ENCODE results near the gene CCHCR1.
A peak's percentile ranks its signal among the peaks of the same experiment; 100 is the strongest.

The CCHCR1 gene

DNA sequence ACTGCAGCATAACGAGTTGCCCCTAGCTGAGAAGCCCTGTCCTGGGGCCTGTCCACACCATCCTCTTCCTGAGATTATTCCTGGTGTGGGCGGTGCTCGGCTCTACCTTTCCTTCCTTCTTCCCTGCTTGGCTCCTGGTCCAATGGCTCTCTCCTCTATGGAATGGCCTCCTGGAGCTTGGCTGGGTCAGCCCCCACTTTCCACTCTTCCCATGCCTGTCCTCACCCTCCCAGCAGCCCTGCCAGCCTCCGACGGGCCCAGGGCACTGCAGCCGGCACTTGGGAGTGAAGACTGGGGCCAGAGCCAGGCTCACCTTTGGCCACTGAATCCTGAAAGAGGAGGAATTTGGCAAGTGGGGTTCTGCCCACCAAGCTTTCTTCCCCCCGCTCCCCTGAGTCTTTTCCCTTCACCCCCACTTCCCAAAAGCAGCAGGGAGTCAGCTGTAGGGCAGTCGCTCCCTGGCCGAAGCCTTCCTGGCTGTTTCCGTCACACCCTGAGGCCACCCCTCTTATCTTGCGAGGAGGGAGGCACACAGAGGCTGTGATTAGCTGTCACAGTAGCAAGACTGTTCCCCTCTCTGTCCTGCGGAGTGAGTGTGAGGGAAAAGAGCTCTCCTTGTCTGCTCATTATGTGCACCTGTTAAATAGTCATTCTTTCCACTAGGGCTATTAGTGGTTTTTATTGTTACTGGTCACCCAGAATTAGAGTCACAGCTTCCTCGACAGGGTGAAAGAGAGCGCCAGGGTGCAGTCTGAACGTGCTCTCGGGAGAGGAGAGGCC lies 31.0 kb downstream of the CCHCR1 start:
- DNase-seq: no peak

DNA sequence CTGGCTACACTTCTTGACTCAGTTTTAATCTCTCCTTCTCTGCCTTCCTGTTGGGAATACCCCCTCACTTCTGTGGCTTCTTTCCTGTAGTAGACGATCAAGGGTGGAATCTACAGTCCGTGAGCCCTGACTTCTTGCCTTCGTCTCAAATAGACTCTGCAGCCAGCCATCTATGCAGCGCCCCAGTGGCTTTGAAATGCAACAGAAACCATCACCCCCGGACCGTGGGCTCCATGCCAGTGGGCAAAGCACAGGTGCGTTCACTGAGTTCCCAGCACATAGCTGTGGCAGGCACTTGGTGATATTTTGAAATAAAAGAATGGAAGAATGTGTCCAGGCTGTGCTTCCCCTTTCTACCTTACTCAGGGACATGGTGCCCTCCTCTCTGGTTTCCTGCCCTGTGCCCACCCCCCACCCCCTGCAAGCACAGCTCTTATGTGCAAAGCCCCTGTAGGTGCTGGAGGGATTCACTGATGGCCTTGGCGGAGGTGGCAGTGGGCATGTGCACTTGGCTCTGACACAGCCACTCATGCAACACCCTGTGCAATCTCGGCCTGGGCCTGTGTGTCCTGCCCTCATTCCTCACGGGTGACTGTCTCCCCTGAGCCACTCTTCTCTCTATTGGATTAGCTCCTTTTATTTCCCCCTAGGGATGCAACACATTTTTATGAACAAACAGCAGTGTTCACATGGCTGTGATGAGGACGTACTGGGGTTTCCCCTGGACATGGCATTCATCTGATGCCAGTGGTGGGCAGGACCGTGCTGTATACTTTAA lies 31.8 kb downstream of the CCHCR1 start:
- DNase-seq: peak; percentile 24

DNA sequence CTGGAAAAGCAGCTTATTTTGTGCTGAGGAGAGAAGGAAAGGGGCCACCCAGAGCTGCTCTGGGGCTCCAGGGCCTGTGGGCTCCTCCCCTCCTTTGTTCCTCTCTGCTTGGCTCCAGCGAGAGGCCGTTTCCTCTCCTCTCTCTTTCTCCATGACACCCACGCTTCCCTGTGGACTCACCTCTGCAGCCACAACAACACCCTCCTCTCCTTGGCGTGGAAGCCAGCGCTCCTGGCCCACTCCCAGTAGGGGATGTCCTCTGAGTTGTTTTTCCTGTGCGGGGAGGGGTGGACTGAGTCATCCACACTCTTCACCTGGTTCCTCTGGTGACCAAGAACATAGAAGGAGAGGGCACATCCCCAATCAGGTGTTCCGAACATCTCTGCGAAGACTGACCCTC lies 32.4 kb downstream of the CCHCR1 start:
- no peak for DNase-seq

DNA sequence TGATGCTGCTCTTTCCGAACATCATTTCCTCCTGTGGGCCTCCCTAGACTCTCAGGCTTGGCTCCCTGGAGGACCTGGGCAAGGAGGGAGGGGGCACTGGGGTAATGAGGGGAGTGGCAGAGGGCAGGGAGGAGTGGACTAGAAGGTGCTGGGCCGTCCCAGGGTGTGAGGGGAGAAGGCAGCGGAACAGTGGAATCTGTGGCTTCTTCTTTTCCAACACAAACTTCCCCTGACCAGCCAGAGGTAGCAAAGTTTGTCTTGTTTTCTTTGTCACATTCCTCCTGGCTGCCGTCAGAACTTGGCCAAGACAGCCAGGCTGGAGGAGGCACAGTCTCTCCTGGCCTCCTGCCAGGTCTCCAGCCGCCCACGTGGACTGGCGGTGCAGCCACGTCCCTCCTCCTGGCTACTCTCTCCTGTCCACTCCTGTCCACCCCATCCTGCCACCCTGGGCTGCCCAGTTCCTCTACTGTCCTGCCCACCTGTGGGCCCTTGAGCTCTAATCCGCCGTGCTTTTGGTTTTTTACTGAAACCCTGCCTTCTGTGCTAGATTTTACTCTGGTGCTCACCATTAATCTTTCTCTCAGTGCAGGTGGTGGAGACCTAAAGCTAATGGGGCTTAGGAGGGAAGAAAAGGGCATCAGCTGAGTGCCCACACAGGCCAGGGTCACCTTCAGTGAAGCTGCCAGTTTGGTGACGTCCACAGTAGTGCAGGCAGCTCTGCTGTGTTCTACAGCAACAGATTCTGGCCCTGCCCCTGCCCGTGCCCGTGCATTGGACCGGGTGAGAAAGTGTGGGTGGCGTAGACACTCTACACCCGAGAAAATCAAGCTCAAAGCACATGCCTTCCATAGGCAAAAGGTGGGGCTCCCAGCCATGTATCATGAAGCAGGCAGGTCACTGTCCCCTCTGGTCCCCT lies 34.6 kb downstream of the CCHCR1 start:
- DNase-seq: no peak

DNA sequence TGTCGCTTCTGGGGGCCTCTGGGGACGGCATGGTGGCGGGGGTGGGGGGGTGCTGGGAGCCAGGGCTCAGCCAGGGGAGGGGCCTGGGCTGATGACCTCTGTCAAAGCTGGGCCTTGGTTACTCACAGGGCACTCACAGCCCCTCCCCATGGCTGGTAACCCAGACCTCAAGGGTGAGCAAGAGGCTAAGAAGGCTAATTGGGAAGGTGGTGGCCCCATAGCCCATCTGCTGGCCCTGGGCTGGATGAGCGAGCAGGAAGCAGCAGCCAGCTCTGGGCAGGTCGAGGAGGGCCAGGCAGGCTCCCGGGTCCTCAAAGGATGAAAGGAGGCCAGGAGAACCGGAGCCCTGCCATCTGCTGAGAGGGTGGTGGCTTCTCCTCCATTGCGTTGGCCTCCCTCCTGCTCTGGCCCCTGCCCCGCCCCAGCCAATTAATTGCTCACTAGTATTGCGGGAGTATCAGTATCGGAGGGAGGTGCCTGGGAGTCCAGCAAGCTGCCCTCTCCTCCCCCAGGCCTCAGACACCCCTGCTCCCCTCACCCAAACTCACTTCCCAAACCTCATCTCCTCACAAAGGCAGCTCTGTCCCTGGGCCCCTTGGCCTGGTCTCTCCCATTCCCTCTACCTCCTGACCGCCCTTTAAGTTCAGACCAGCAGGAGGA lies 36.3 kb downstream of the CCHCR1 start:
- DNase-seq: no peak

DNA sequence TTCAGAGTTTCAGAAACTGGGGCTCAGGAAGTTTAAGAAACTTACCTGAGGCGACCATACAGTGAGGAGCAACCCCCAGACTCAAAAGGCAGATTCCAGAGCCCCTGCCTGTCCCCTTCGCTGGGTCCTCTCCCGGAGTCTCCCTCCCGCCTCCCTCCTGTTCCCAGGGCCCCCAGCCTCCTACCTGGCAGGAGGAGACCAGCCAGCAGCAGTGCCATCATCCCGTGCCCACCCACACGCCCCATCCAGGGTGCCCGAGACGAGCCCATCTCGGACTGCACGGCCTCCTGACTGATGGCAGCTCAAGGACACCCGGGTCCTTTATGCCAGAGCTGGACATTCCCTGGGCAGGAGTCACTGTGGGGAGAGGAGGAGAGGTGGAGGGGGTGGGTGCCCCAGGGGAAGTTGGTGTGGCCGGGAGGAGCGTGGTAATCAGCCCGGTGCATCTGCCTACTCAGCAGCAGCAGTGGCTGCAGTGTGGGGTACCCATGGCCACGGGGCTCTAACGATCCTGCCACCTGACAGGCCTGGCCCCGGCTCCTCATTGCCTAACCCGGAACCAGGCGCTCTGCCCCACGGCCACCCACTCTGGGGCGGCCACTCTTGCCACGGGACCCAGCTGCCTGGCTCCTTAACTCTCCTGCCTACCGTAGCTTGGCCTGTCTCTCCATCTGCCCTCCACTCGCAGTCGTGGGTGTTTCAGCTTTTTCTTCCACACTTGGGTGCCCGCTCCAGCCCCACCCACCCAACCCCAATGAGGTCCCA lies 37.3 kb downstream of the CCHCR1 start, which contains the start of gene CDSN:
CDSN (minus strand) TSS at position 296 of the 765 bp plus-strand sequence; CDS start at position 269, 27 bp downstream.
- no peak for DNase-seq

DNA sequence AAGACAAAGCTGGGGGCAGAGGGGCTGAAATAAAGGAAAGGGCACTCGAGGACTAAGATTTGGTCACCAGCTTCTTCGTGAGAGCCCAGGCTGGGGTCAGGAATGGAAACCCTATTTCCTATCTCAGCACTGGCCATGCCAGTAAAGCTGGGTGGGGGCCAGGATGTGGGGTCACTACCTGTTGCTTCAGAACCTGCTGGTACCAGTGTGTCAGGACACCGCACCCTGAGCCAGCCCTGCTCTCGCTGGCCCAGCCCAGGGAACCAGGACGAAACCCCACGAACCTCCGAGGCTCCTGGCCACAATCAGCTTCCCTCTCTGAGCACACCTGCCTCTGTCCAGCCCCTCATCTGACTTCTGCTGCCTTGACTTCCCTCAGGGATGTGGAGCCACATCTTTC lies 39.4 kb downstream of the CCHCR1 start:
- no peak for DNase-seq

DNA sequence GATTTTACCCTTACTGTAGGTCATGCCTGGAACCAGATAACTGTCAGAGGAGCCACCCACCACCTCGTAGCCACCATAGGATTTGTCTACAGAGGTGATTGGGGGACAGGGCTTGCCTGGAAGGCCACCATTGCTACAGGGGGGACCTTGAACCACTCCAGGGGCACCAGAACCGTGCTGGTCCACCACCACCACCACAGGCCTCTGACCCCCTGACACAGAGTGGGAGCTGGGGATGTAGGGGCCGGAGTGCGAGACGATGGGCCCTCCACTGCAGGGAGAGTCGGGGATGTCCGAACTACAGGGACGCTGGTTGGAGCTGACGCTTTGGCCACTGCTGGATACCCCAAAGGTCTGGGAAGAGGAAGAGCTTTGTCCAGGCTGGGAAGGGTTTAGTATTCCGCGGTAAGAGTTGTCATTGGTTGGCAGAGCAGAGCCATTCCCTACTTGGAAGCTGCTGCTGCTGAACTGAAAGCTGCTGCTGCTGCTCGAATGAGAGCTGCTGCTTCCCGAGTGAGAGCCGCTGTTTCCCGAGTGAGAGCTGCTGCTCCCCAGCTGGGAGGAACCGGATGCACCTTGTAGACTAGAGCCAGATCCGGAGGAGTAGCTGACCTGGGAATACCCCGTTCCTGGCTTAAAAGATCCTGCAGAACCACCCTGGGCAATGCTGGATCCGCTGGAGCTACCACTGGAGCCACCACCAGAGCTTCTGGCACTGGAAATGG lies 40.8 kb downstream of the CCHCR1 start:
- DNase-seq: no peak

DNA sequence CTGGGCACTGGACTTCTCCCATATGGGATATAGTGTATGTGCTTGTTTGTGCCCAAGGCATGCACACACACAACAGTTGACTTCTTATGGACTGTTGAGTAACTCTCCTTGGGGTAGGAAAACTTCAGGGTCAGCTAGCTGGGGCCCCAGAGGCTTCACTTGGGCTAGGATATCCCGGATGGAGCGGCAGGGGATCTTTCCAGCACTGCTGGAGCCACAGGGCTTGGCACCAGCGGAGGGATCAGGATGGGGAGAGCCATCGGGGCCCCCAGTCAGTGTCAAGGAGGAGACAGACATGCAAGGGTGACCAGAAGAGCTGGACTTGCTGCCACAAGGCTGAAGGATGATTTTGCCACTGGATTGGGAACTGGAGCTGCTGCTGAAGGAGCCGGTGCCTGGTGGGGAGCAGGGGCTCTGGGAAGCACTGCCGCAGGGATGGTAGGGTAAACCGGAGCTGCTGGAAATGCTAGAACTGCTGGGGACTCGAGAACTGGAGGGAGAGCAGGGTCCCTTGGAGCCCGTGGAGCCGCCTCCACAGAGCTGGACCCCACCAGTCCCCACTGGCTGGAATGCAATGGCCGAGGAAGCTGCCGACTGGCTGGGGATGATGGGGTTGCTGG lies 41.6 kb downstream of the CCHCR1 start:
- DNase-seq: no peak

DNA sequence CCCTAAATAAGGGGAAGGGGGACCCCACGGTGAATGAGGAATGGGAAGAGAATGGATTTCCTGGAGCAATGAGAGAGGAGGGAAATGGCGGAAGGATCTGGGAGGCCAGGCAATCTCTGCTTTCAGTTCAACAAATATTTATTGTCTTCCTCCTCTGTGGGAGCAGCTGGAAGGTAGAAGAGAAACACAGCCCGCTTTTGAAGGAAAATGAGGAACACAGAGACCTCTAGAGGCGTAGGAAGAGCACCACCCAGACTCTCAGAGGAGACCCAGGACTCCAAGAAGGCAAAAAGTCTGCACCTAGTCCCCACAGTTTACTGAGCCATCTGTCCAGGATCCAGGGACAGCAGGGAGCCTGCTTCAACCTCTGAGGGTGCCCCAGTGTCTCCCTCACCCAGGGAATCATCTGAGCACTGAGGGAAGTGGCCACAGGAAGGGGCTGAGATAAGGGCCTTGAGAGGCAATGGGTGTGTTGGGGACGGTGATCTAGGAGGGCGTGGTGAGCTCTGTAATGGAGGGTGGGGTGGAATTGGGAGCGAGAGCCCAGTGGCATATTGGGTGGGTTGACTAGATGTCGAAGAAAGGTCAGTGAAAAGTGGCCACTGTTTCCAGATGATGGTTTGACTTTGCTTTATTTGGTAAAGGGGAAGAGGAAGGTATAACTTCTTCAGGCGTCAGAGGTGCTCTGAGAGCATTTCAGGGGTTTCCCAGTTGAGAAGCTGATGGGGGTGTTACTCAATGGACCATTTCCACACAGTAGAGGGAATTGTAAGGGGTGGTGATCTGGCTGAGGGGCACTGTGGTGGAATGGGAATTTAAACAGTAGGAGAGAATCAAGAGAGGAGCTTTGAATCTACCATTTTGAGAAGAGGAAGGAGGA lies 42.4 kb downstream of the CCHCR1 start:
- DNase-seq: no peak

DNA sequence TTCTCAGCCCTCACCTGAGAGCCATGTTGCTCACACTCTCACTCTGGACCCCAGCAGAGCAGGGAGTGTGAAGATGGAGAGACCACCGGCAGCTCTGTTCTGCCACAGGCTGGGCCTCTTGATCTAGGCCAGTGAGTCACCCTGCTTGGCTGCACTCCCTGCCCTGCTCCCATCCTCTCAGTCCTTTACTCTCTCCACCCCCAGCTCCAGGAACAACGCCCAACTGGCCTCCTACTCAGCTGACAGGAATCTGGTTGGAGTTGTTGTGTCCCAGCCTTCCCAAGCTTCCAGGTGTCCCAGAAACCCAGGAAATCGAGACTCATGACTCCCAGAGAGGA lies 43.1 kb downstream of the CCHCR1 start, which contains the start of gene PSORS1C1:
PSORS1C1 (plus strand) TSS at position 260 of the 338 bp plus-strand sequence. CDS start 14,833 bp downstream, outside the sequence.
- no peak for DNase-seq

DNA sequence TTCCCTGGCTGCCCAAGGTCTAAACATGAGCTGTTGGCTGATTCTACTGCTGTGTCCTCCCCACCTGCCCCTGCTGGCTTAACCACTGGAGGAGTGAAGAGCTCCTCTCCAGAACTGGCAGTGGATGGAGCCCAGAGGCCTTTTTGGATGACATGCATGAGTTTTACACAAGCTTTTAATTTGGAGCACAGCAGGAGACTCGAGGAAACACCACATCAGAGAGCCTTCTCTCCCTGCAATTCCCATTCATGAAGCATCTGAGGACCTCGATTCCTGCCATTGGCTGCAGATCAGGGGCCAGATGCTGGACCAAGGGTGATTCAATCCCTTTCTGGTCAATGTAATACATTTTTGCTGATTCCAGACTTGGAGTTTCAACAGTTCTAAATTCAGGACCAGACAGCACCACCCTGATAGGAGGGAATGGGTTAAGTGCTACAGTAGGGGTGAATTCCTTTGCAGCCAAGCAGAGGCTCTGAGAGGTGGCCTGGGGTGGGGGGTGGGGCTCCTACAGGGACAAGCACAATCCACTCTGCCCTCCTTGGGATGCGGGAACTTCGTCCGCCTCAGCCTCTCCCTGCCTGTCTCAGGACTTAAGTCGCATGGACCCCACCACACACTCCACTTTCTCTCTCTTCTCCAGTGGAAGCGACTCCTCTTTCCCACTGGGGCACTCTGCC lies 43.6 kb downstream of the CCHCR1 start:
- DNase-seq: no peak

DNA sequence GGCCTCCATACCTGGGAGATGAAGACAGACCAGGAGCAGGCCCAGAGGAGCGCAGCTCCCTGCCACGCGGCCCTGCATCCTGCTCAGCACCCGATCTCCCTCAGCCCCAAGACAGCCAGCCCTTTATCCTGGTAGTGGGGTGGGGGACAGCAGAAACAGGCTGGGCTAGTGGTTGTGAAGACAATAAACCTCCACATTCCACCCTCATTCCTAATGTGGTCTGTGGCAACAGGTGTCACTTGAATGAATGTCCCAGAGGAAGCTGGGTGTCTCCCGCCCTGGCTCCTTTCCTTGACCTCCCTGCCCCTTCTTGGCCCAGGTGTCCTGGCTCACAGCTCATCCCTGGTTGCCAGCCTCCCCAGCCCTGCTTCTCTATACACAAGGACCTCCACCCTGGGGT lies 45.1 kb downstream of the CCHCR1 start, which contains the start of gene C6orf15:
C6orf15 (minus strand) TSS at position 98 of the 400 bp plus-strand sequence; CDS start at position 78, 20 bp downstream.
- no peak for DNase-seq

DNA sequence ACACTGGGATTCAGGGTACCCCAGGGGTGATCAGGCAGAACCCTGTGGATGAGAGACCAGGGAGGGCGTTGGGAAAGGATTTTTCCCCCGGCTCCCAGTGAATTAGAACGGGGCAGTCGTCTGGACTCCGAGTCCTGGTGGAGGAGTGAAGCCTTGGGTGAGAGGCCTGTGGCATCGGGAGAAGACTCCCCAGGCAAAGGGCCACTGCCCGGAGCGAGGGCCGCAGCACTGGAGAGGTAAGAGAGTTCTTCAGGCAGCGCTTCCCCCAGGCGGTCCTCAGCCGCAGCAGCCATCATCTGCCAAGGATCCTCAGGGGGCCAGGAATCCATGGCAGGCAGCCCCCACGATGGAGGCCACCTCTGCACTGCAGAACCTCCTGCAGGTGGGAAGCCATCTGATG lies 45.9 kb downstream of the CCHCR1 start:
- DNase-seq: no peak

DNA sequence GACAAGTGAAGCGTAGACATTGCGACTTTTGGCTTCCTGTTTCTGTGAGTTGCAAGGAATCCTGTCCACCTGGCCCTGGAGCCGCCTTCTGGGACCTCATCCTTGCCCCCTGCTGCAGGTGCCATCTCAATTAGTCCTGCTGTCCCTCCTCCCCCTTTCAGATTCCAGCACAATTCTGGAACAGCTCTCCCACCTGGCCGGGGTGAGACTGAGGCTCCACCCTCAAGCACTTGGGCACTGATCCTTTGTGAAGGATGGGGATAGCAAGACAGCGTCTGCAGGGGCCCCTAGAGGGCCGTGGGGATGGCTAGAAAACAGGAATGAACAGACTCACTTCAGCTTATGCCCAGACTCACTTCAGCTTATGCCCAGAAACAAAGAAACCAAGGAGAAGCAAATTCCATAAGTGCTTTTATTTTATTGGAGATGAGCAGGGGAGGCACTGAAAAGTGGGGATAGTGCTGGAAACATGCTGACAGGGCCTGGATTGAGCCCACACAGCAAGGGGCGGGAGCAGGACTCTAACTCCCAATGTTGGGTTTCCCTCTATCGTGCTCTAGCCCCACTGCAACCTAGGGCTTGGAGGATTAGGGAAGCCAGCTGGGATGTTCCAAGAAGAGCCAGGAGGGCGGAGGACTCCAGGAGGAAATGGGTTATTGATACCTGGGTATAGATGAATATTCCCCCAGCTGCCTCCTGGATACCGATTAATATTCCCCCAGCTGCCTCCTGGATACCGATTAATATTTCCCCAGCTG lies 46.6 kb downstream of the CCHCR1 start:
- peak; percentile 29 for DNase-seq

DNA sequence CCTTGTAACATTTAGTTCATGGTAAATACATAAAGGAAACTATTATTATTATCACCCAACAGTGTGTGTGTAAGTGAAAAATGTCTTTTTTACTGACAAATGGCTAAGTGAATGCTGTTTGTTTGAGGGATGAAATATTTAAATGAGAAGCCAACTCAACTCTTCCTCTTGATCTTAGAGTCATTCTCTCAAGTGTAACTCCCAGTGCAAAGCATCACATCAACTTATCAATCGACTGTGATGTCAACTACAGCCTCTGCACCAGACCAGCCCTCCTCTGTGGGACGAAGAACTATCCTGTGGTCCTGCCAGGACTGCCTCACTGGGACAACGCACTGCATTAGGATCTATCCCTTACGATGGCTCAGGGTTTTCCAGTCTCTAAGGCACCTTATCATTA lies 50.5 kb downstream of the CCHCR1 start:
- no peak for DNase-seq

DNA sequence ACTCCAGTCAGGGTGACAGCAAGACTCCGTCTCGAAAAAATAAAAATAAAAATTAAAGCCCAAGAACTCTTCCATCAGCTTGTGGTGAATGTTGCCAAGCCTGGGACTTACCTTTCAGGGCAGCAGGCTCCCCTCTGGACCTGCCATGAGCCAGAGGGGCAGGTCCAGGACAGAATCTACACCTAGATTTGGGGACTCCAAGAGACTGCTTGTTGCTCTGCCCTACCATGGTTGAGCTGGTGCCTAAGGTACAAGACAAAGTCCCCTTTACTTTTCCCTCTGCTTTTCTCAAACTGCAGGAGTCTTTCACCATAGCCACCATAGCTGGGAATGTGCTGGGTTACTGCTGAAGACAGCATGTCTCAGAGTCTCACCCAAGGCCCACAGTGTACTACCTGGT lies 54.5 kb downstream of the CCHCR1 start:
- no peak for DNase-seq

DNA sequence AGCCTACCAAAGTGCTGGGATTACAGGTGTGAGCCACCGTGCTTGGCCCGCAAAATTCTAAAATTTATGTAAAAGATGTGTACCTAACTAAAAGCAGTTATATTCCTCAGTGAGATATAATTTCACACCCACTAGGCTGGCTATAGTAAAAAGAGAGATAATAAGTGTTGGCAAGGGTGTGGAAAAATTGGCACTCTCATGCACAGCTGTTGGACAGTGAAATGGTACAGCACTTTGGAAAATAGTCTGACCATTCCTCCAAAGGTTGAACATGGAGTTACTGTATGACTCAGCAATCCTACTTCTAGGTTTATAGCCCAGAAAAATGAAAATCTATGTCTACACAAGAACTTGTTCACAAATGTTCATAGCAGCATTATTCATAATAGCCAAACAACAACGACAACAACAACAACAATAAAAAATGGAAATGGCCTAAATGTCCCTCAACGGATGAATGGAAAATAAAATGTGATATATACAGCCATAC lies 59.1 kb downstream of the CCHCR1 start:
- DNase-seq: no peak

Data from NCI-H82 (cell line).